ENCODE measurements around the gene ADIPOR2.

Gene ADIPOR2

GRCh38 chr12:1795785-1796514 lies 105.1 kb downstream of the ADIPOR2 start:
- peak; percentile 91 for DNase-seq (ENCODE audit: extremely low spot score, insufficient read length, low read depth)
- FAIRE-seq, result peak; percentile 98

GRCh38 chr12:1796515-1797010 lies 105.7 kb downstream of the ADIPOR2 start:
- FAIRE-seq (peak; percentile 56), DNase-seq (ENCODE audit: extremely low spot score, insufficient read length, low read depth) (no peak)

GRCh38 chr12:1797011-1797901 lies 106.4 kb downstream of the ADIPOR2 start:
- FAIRE-seq, result no peak
- no peak for DNase-seq (ENCODE audit: extremely low spot score, insufficient read length, low read depth)

- DNase-seq (ENCODE audit: extremely low spot score, insufficient read length, low read depth) (no peak), FAIRE-seq (no peak)
Observed at GRCh38 chr12:1797991-1798640, 107.2 kb downstream of the ADIPOR2 start.

GRCh38 chr12:1798641-1799020 lies 107.8 kb downstream of the ADIPOR2 start:
- FAIRE-seq (no peak), DNase-seq (ENCODE audit: extremely low spot score, insufficient read length, low read depth) (no peak)

- FAIRE-seq (no peak), DNase-seq (ENCODE audit: extremely low spot score, insufficient read length, low read depth) (no peak)
Observed at GRCh38 chr12:1799051-1799881, 108.4 kb downstream of the ADIPOR2 start.

GRCh38 chr12:1799882-1800400 lies 109.1 kb downstream of the ADIPOR2 start:
- DNase-seq (ENCODE audit: extremely low spot score, insufficient read length, low read depth) (no peak), FAIRE-seq (no peak)

GRCh38 chr12:1800401-1801302 lies 109.8 kb downstream of the ADIPOR2 start:
- DNase-seq (ENCODE audit: extremely low spot score, insufficient read length, low read depth) (peak; percentile 35), FAIRE-seq (peak; percentile 87)

GRCh38 chr12:1801303-1801975 lies 110.6 kb downstream of the ADIPOR2 start:
- DNase-seq (ENCODE audit: extremely low spot score, insufficient read length, low read depth), result no peak
- FAIRE-seq, result no peak

- no peak for DNase-seq (ENCODE audit: extremely low spot score, insufficient read length, low read depth)
- no peak for FAIRE-seq
Observed at GRCh38 chr12:1803736-1804135, 112.9 kb downstream of the ADIPOR2 start.

- FAIRE-seq, result peak; percentile 93
Observed at GRCh38 chr12:1804545-1805332, 113.9 kb downstream of the ADIPOR2 start.

GRCh38 chr12:1805441-1806081 lies 114.7 kb downstream of the ADIPOR2 start:
- FAIRE-seq, result no peak
- no peak for DNase-seq (ENCODE audit: extremely low spot score, insufficient read length, low read depth)

More at GRCh38 chr12:1804545-1805332, 113.9 kb downstream of the ADIPOR2 start:
- DNase-seq (ENCODE audit: extremely low spot score, insufficient read length, low read depth), result peak; percentile 80

GRCh38 chr12:1806301-1807086 lies 115.6 kb downstream of the ADIPOR2 start:
- FAIRE-seq, result no peak

GRCh38 chr12:1807087-1807860 lies 116.4 kb downstream of the ADIPOR2 start:
- DNase-seq (ENCODE audit: extremely low spot score, insufficient read length, low read depth), result no peak

More at GRCh38 chr12:1806301-1807086, 115.6 kb downstream of the ADIPOR2 start:
- no peak for DNase-seq (ENCODE audit: extremely low spot score, insufficient read length, low read depth)

More at GRCh38 chr12:1807087-1807860, 116.4 kb downstream of the ADIPOR2 start:
- FAIRE-seq, result no peak

Measured in GM18507 (cell line).